GM18517 (cell line): ENCODE results near the gene CRIM1.

Source experiments
- ATAC-seq: cut with Tn5 transposase; IDR thresholded peaks from one replicate; pipeline ENCODE4 v1.9.1; 2021; ENCODE audit warnings: mild to moderate bottlenecking, moderate library complexity; ENCODE audit not compliant: unreplicated experiment

CRIM1 gene

DNA sequence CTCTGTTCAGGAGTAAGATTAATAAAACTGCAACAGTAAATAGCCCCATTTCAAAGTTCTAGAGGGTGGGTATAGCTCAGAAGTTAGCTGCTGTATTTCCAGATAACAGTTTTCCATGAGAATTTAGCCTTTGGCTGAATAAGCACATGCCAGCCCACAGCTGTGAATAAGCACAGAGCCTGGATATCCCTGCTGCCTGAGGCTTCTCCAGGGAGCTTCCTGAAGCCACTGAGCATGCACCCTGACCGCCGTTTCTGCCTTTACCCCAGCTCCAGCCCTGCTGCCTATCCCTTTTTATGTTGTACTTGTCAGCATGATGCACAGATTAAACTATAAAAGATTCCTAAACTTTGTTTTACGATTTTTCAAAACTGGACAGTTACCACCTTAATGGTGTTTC lies 157.1 kb downstream of the CRIM1 start:
- no peak for ATAC-seq

DNA sequence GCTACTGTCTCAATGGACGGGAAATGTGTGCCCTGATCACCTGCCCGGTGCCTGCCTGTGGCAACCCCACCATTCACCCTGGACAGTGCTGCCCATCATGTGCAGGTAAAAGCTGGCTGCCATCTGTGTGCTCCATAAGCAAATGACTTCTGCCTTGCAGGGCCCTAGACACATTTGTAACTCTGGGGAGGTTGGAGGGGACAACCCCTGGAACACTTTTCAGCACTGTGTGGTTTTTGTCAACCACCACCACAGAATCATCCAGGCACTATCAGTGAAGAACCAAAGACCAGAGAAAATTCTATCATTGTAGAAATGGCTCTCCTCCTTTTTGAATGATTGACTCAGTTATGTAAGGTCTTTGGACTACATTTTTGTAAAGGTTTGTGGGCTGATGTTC lies 158.1 kb downstream of the CRIM1 start:
- ATAC-seq, result no peak

DNA sequence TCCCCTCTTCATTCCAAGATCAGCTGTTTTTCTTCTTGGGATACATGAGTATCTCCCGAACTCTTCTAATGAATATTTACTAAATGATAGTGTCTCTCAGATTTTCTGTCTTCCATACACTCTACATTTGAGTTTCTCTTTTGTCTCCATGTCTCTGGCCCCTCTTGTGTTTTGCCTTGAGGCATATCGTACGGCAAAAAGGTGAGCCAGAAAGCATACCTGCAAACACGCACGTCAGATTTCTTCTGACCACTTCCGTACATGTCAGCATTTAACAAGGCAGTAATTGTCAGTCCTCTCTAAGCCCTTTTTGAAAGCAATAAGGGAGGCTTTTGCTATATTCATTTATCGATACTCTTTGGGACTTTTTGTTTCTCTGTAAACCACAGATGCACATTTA lies 160.0 kb downstream of the CRIM1 start:
- ATAC-seq, result no peak

DNA sequence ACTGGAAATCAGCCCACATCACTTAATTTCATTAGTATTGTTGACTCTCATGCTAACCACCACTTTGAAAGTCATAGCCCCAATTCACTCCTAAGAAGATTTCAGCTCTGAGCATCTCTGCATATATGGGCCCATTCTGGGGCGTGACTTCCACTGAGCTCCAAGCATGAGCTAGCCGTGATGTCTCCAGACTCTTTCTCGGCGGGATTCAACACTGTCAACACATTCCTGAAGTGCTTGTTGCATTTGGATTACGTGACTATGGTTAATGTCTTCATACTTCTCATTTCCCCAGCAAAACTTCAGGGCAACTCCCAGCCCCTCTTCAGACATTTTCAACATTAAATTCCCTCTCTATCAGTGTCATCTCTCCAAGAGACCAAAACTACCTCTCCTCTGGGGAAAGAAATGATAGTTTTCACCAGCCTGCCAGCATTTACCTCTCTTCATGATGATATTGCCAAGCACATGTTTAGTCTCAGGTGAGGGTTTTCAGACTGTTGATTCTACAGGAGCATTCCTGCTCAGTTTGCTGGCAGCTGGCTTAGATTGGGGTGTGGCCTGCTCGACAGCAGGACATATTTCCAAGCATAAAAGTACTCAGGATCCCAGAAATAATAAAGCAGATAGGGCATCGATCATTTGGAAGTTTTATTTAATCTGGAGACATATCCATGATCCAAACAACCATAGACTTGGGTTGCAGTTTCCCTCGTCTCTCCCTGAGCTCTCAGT lies 160.7 kb downstream of the CRIM1 start:
- no peak for ATAC-seq

DNA sequence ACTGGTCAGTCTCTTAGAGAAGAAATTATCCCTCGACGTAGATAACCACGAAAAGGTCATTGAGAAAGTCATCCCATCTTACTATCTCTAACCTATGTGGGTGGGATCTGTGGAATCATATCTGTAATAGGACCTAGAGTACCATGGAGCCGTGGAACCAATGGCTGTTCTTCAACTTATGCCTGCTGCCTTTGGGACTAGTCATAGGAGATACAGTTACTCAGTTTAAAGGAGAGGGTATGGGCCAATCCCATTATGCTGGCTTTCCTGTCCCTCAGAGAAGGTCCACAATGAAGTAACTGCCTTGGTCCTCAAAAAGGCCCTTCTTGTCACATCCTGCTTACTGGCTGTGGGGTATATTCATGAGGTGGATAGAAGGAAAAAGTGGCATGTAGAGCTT lies 164.9 kb downstream of the CRIM1 start:
- no peak for ATAC-seq

DNA sequence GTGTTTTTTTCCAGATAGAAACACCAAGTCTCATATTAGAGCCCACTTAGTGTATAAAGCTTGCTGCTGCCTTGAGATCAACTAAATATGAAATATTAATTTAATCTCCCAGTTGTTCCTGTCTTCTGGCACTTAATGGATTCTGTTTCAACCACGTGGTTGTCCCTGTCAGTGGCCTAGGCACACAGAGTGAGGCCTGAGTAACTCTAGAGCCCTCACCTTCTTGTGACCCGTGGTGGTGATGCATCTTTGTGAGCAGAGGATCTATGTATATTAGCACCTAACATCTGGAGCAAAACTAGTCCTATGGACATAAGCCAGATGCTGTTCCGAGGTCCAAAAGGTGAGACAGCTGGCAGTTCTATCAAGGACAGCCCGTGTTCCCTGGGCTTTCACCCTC lies 167.6 kb downstream of the CRIM1 start:
- ATAC-seq, result no peak

DNA sequence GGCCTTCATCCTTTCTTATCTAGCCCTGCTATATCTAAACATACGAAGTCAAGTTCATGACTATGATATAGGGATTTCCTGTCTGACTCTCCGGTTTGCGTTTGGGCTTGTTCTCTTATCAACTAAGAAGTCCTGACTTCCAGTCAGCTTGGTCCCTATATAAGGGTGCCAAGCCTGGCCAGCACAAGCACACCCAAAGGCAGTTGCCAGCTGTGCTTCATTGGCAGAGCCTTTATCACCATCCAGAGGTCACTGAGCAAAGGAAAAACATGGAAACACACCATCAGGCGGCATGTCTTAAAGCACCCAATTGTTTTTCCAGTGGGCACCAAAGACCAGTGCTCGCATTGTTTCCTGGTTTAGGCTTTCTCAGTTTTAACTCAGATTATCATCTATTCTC lies 169.7 kb downstream of the CRIM1 start:
- no peak for ATAC-seq

DNA sequence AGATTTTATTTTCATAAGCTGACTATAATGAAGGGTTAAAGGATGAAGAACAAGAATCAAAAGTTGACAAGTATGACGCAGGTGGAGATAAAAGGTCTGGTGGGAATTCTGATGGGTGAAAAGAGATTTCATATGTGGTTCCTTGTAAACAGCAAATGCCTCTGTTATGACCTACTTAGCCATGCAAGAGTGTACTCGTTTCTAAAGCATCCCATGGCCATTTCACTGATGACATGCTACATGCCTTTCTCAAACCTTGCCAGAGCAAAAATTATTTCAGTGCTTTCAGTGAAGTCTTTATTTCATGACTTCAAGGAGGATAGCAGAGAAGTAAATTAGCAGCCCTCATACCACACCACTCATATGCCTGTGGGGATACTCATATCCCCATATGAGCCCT lies 170.6 kb downstream of the CRIM1 start:
- ATAC-seq, result no peak

DNA sequence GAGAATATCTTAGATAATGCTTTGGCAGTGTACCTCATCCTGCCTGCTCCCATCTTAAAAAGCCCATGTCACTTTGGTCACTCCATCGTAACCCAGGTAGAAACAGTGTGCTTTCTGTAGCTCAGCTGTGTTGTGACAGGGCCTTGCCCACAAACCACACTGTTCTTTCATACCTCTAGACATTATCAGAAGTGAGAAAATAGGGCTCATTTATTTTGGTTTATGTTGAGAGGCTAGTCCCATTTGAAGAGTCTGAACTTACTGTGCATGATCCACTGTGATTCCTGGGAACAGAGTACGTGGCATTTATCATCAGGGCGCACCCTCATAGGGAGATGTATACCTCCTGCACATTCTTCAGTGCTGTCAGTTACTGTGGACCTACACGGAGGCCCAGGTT lies 172.7 kb downstream of the CRIM1 start:
- peak; percentile 62 for ATAC-seq

DNA sequence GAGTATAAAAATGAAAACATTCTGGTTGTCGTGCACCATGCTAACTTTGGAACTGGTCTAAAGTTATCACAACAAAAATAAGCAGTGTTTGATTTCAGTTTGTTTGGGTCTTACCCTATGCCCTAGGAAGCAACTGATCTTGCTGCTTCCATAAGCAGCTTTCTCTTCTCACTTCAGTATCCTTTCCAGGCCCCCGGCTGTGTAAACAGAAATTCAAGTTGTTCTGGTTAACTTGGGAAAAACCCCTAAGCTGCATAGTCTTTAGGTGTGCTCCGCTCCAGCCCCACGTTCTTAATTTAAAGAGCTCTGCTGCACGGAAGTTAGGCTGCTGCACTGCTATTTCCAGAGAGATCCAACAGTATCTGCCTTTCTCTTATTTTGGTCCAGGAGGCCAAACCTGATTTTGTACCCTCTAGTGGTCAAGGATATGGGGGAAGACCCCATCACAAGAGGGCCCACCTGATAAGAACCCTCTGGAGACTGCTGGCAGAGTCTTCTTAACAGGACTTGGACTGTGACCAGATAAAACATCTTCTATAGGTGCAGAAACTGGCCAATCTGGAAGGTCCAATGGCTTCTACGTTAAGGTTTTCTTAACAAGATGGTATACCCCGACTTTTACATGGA lies 173.3 kb downstream of the CRIM1 start:
- no peak for ATAC-seq

DNA sequence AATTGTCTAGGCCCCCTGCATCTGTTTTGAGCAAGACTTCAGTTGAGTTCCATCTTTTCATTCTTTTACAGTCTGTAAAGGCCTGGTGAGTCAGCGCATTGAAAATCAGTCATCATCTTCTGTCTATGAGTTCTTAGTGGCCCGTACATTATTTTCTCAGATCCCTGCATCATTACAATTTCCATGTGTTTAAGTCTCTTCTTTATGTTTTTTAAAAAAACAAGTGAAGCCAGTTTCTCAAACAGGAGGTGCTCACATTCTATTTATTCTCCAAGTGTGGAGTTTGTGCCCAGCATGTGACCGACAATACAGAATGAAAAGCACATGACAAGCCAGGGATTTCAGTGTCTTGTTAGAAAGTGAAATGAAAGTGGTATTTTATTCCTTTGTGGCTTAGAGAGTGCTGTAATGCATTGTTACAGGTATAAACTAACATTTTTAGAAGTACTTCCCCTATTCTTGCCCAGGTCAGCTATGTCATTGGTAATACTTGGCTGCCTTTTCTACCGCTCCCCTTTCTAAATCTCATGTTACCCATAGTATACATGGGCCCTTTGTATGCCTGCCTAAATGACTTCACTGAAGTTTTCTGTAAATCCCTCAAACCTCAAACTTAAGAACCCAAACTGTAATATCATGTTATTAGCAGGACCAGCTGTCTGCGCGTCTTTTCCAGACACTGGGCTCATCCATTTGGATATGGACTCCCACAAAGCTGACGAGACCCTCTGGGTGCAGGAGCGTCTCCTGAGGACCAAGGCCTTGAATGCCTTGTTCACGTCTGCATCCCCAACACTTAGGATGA lies 174.8 kb downstream of the CRIM1 start:
- peak; percentile 71 for ATAC-seq

DNA sequence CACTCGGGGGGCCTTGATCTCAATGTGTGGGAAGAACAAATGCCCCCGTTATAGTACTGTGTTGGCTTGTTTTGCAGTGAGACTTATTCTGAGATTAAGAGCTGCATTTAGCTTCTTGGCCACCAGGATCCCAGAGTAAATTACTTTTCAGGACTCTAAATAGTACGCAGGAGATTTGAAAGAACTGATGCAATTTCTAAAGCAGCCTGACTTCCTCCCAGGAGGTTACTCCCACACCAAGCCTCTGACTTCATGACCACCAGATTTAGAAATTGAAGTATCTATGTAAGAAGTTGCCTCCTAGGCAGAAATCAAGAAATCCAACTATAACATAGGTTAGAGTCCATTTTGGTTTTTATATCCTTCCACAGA lies 175.4 kb downstream of the CRIM1 start:
- ATAC-seq, result no peak

DNA sequence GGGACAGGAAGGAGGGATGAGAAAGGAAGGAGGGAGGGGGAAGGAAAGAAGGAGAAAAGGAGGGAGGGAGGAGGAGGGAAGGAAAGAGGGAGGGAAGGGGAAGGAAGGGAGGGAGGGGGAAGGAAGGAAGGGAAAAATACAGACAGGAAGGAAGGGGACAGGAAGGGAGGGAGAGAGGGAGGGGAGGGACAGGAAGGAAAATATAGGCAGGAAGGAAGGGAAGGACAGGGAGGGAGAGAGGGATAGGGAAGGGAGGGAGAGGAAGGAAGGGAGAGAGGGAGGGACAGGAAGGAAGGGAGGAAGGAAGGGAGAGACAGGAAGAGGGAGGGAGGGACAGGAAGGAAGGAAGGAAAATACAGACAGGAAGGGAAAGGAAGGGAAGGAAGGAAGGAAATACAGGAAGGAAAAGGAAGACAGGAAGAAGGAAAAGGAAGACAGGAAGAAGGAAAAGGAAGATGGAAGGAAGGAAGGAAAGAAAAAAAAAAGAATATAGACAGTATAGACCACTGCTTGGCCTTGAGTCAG lies 178.8 kb downstream of the CRIM1 start:
- ATAC-seq, result no peak

DNA sequence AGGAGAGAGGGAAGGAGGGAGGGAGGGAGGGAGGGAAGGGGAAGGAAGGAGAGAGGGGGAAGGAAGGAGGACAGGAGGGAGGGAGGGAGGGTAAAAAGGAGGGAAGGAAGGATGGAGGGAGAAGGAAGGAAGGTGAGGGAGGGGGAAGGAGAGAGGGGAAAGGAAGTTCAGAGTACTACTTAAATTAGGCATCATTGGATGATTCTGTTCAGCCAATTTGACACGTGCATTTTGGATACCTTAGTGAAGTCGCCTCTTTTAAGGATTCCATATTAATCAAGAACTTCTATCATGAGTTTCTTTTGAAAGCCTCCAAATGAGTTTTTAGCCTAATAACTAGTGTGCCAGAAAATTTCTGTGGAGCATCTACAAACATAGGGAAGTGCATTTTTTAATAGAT lies 179.5 kb downstream of the CRIM1 start:
- ATAC-seq, result no peak

DNA sequence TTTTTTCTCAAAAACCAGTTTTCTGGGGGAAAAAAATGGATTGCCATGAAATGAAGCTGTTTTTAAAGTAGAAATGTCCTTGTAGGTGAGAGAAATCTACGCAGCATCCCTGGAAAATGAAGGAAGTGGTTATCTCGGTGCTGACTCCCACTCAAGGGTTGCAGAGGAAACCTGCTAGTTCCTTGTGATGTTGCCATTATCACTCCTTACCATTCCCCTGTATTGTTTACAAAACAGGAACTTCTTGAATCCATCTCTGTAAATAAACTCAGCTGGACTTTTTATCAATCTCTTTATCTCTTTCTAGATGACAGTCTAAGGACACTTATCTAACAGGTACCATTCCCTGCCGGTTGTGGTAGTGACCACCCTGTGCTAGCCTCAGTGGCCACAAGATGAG lies 181.2 kb downstream of the CRIM1 start:
- no peak for ATAC-seq

DNA sequence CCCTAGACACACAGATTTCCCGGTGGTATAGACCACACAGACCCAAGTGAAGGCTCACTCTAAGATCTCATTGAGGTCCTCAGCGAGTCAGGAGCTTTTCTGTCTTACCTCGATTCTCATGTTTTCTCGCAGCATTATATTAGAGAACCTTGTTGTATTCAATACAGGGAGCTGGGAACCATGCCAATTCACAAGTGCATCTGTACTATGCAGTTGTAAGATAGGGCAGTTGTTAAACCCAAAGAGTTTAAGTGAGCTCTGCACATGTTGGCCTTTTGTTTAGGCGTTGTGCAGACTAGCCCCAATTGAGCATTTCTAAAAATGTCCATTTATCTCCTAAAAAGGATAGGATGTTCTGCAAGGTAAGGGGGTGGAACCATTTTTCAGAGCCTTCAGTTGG lies 182.8 kb downstream of the CRIM1 start:
- no peak for ATAC-seq

DNA sequence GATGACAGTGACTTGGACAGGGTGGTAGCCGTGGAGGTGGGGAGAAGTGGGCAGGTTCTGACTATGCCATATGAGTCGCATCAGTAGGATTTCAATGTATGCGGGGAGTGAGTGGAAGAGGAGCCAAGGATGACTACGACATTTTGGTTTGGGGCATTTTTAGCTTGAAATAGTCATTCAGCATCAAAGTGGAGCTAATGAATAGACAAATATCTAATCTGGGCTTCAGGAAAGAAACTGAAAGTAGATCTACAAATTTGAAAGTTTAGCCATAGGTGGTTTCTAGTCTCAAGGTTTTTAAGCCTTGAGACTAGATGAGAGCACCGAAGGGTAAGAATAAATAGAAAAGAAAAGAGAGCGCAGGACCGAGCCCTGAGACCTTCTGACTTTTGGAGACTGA lies 184.1 kb downstream of the CRIM1 start:
- ATAC-seq, result peak; percentile 71

DNA sequence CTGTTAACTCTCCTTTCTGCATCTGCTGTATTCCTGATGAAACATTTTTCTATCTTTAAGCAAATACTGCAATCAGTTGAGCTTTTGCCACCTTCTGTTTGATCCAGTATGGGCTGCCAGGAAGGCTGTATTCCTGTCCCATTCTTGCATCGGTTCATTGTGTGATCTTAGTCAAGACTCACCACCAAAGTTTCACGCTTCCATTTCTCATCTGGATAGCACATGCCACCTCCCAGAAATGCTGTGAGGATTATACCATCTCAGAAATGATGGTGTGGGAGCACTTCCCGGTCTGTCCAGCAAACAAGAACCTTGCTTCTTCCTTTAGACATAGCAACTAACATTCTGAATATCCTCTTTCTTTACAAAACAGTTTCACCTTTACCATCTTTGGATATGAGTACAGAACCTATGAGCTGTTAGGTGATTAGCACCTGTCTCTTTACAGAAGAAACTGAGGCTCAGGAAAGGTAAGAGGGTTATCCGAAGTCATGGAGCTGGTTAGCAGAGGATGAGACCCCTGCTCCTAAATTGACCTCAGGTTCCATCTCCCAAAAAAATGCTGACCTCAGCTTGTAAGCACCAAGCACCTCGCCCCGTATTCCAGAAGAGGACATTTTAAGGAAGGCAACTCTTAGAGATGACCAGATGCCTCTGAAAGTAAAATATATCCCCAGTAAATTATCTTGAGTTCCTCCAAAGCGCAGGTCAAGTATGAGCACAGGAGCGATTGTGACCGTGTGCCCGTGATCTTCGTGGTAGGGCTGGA lies 185.6 kb downstream of the CRIM1 start:
- no peak for ATAC-seq

DNA sequence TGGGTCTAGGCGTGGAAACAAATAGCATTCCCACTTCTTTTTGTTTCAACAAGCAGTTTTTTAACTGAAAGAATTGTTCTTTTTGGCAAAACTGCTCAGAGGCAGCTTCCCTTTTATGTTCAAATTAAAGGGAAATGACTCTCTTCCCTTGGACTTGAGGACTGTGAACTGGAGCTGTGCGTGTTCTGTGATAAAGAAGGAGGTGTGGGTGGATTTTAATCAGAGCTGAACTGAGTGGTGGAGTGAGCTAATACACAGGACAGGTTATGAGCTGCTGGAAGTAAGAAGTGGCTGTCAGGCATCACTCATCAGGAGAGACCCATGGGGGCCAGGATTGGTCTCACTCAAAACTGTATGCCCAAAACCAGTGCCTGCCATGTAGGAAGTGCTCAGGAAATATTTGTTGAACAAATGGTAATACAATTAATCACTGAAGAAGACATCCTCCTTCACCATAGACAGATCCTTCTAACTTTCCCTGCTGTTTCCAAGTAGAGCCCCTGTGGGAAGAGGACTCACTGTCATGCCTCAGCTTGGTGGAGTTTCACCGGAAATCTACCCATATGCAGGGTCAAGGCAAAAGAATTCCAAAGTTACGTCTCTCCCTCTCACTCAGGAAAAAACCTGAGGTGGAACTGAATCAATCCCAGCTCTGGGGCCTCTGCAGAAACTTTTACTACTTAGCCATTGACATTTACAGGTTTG lies 186.5 kb downstream of the CRIM1 start:
- ATAC-seq, result no peak

DNA sequence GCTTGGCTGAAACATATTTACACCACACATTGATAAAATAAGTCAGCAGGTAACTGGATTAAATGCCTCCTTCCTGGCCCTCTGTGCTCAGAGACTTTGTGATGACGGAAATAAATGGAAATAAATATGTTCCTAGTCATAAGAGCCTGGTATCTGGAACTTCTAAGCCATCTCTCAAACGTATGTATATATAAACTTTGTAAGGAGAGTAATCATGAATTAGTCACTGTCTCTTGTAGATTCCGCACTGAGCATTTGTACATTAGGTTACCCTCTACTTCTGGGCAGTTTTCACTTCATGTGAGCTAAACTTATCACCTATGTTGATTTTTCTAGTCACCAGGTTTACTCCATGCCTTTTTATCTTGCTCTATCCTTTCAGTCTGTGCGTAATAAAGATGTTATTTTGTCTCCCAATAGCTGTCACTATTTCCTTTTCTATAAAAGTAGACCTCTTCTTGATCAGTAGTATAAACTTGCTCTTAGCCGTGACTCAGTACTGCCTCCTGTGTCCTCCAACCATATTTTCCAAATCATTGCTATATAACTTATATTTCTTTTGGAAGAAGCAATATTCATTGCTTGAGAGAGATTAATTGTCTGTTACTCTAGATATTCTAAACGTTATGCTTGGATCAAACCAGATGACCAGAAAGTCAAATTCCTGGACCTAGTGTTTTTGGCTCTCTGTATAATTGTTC lies 189.2 kb downstream of the CRIM1 start:
- ATAC-seq, result no peak
